K562 (cell line): Measurements from ENCODE around the gene HGFAC. TPM values are rescaled to one million over a fixed set of nuclear protein-coding genes. Genes with fewer than 3 reads are reported as not detected.

Experiments used
- ATAC-seq: fragments of 200-7000 bp; cut with Tn5 transposase; 3 replicates; pipeline ENCODE4 v1.9.1; 2020; ENCODE audit warnings: moderate library complexity
- BruUV-seq: library from RNA; stranded (reverse); fragments of 400-500 nt; replicated peaks from 2 replicates; lab custom pipeline; 2021; lab: Mats Ljungman, UMichigan
- CTCF ChIA-PET: fragments of 300-600 bp; formaldehyde crosslinking; extraction: SDS; loops from one replicate; lab custom pipeline; 2021; ENCODE audit warnings: low intra/inter-chr PET ratio; lab: Yijun Ruan, JAX
- POLR2A ChIA-PET: fragments of 300-600, 350-650 bp; sonication (Branson Sonifier 250); formaldehyde crosslinking; extraction: SDS; loops from one replicate; lab custom pipeline; 2021; ENCODE audit warnings: antibody characterized with exemption, inconsistent platforms; lab: Yijun Ruan, JAX
- DNase-seq, 4 experiments: peaks; one replicate each; pipeline versions ENCODE4 v3.0.0 to v3.0.0-alpha.2; 2011 to 2018; ENCODE audit warnings: low spot score in 3 of 4, mixed read lengths in 3 of 4; ENCODE audit errors: extremely low read depth in 1 of 4
- FAIRE-seq: peaks from 2 replicates; lab custom pipeline; 2011; peaks lifted over from hg19 to GRCh38; lab: Jason Lieb, UNC
- H2AFZ ChIP-seq: 2 replicates; pipeline ENCODE4 v1.6.0; 2011; ENCODE audit warnings: low read depth, low read length, control low read depth, inconsistent platforms
- H3K27ac ChIP-seq: fragments of 200-600 bp; 3 replicates; pipeline ENCODE4 v1.8.0; 2011; ENCODE audit warnings: low read depth, mild to moderate bottlenecking, control low read depth, inconsistent platforms, low read length, moderate library complexity, mixed read lengths; ENCODE audit errors: extremely low read depth
- H3K27me3 ChIP-seq, 2 experiments: fragments of 300-600 bp in 1 of 2; 2 replicates in 1 of 2; 3 replicates in 1 of 2; pipeline versions ENCODE4 v1.6.0 to v1.8.0; 2011; ENCODE audit warnings: inconsistent platforms in 2 of 2, low read length in 2 of 2, mild to moderate bottlenecking in 1 of 2, mixed read lengths in 1 of 2, moderate library complexity in 1 of 2; ENCODE audit not compliant: control insufficient read depth in 2 of 2, insufficient read depth in 2 of 2
- H3K36me3 ChIP-seq: fragments of 300-600 bp; 3 replicates; pipeline ENCODE4 v1.8.0; 2011; ENCODE audit warnings: mild to moderate bottlenecking, low read length, inconsistent platforms; ENCODE audit not compliant: control insufficient read depth, insufficient read depth
- H3K4me1 ChIP-seq, 2 experiments: fragments of 200-600 bp in 1 of 2; replicated peaks in 1 of 2; 2 replicates in 1 of 2; 3 replicates in 1 of 2; pipeline versions ENCODE4 v1.5.1 to v1.8.0; 2011; ENCODE audit warnings: inconsistent platforms in 2 of 2, low read length in 2 of 2, mild to moderate bottlenecking in 1 of 2, mixed read lengths in 1 of 2, moderate library complexity in 1 of 2; ENCODE audit not compliant: control insufficient read depth in 2 of 2, insufficient read depth in 2 of 2
- H3K4me2 ChIP-seq: 2 replicates; pipeline ENCODE4 v1.6.1; 2011; ENCODE audit warnings: low read length, control low read depth, inconsistent platforms, mixed read lengths; ENCODE audit not compliant: insufficient read depth
- H3K4me3 ChIP-seq: fragments of 200-600 bp; sonication (generic), shearing (Covaris generic); 2 replicates; pipeline ENCODE4 v1.5.1; 2016; ENCODE audit warnings: control low read depth, inconsistent platforms
- H3K79me2 ChIP-seq: fragments of 200-600 bp; 3 replicates; pipeline ENCODE4 v1.8.0; 2011; ENCODE audit warnings: low read length, inconsistent platforms; ENCODE audit not compliant: control insufficient read depth, insufficient read depth
- H3K9ac ChIP-seq, 2 experiments: 2 replicates each; pipeline versions ENCODE4 v1.6.0 to v1.6.1; 2011; ENCODE audit warnings: low read depth in 2 of 2, low read length in 2 of 2, control low read depth in 1 of 2, inconsistent platforms in 1 of 2, mild to moderate bottlenecking in 1 of 2, mixed read lengths in 1 of 2; ENCODE audit not compliant: insufficient read depth in 1 of 2
- H3K9me1 ChIP-seq: one replicate; pipeline ENCODE4 v1.6.0; 2011; ENCODE audit warnings: inconsistent platforms, mild to moderate bottlenecking, low read length, moderate library complexity; ENCODE audit not compliant: control insufficient read depth, insufficient read depth
- H3K9me3 ChIP-seq: replicated peaks from 2 replicates; pipeline ENCODE4 v1.5.1; 2011; ENCODE audit warnings: low read depth, low read length, inconsistent platforms; ENCODE audit not compliant: control insufficient read depth, insufficient read depth
- H4K20me1 ChIP-seq: replicated peaks from 2 replicates; pipeline ENCODE4 v1.6.1; 2011; ENCODE audit warnings: low read length, inconsistent platforms, mixed read lengths; ENCODE audit not compliant: control insufficient read depth, insufficient read depth
- C11orf30 ChIP-seq: fragments of 450-650 bp; IDR thresholded peaks from 2 replicates; pipeline ENCODE4 v1.6.1; 2016; ENCODE audit warnings: low read depth, mild to moderate bottlenecking
- CAMTA2 ChIP-seq: fragments of 250-450 bp; sonication (Bioruptor Pico); conservative IDR thresholded peaks from 2 replicates; pipeline ENCODE4 v1.5.1; 2022
- ETS2 ChIP-seq: IDR thresholded peaks from 2 replicates; pipeline ENCODE4 v1.6.1; 2016; ENCODE audit warnings: borderline replicate concordance, missing genetic modification characterization, mild to moderate bottlenecking, moderate library complexity, missing compliant biosample characterization; ENCODE audit not compliant: poor library complexity, severe bottlenecking
- FIP1L1 ChIP-seq: fragments of 200-400 bp; formaldehyde crosslinking; IDR thresholded peaks from 2 replicates; pipeline ENCODE4 v1.6.1; 2018; ENCODE audit warnings: mild to moderate bottlenecking, low read depth, low read length; ENCODE audit not compliant: poor library complexity, severe bottlenecking
- HDAC3 ChIP-seq: fragments of 450-650 bp; IDR thresholded peaks from 2 replicates; pipeline ENCODE4 v1.6.1; 2018; ENCODE audit warnings: borderline replicate concordance, mild to moderate bottlenecking, moderate library complexity; ENCODE audit not compliant: partially characterized antibody
- KAT7 ChIP-seq: sonication (generic); formaldehyde crosslinking; IDR thresholded peaks from 2 replicates; pipeline ENCODE4 v1.8.0; 2022; ENCODE audit warnings: missing genetic modification reagents, mild to moderate bottlenecking, borderline replicate concordance
- MAFF ChIP-seq: IDR thresholded peaks from 2 replicates; pipeline ENCODE4 v1.6.1; 2012; ENCODE audit warnings: low read length, improper control_type of control experiment
- MCM3 ChIP-seq: fragments of 450-650 bp; IDR thresholded peaks from 2 replicates; pipeline ENCODE4 v1.6.1; 2016
- NFXL1 ChIP-seq: fragments of 450-650 bp; formaldehyde crosslinking; IDR thresholded peaks from 2 replicates; pipeline ENCODE4 v1.4.0; 2021; ENCODE audit warnings: mild to moderate bottlenecking
- NONO ChIP-seq, 2 experiments: fragments of 200-400 bp in 1 of 2; fragments of 450-650 bp in 1 of 2; formaldehyde crosslinking in 1 of 2; IDR thresholded peaks; 2 replicates each; pipeline ENCODE4 v1.6.1; 2017; ENCODE audit warnings: low read depth in 2 of 2, mild to moderate bottlenecking in 2 of 2, moderate library complexity in 2 of 2, low read length in 1 of 2
- PTRF ChIP-seq: fragments of 450-650 bp; IDR thresholded peaks from 2 replicates; pipeline ENCODE4 v1.6.1; 2016; ENCODE audit warnings: mild to moderate bottlenecking, missing genetic modification characterization, missing compliant biosample characterization
- ZNF165 ChIP-seq: fragments of 250-450 bp; sonication (Bioruptor Pico); IDR thresholded peaks from 2 replicates; pipeline ENCODE4 v1.4.0; 2020; ENCODE audit warnings: borderline replicate concordance
- ZNF212 ChIP-seq: fragments of 450-650 bp; formaldehyde crosslinking; IDR thresholded peaks from 2 replicates; pipeline ENCODE4 v1.4.0; 2020; ENCODE audit warnings: mild to moderate bottlenecking
- ZNF3 ChIP-seq: fragments of 250-450 bp; sonication (Bioruptor Pico); IDR thresholded peaks from 2 replicates; pipeline ENCODE4 v1.5.0; 2021; ENCODE audit warnings: mild to moderate bottlenecking, moderate library complexity
- WGBS: fragments of 100-300 bp; shearing (Covaris generic); methylation state at CpG from one replicate; pipeline ENCODE4 v1.1.6; 2016; ENCODE audit warnings: low coverage, mixed read lengths; ENCODE audit not compliant: insufficient coverage; ENCODE audit errors: missing lambda C conversion rate; 5-methylcytosine and 5-hydroxymethylcytosine counted together
- in situ Hi-C: fragments of 300-500 bp; cut with MboI; formaldehyde crosslinking; loops from 4 replicates; pipeline ENCODE4 v1.15.0; 2018; ENCODE audit warnings: inconsistent platforms, mixed read lengths
- intact Hi-C: fragments of 100-400 bp; cut with micrococcal nuclease; formaldehyde crosslinking; loops from 2 replicates; pipeline ENCODE4 v1.14.2; 2022
- polyA plus RNA-seq, 8 experiments: library from polyadenylated mRNA; depleted of rRNA in 4 of 8; stranded (reverse) in 5 of 8; unstranded in 3 of 8; fragments of >200 nt; fragmentation: Nextera tagmentation in 2 of 8; fragmentation: Illumina TruSeq in 1 of 8; extraction: Ambion mirVana in 2 of 8; extraction: Trizol in 1 of 8; gene quantifications; 2 replicates each; pipeline versions ENCODE4 v1.2.1 to v1.2.3, GENCODE V29; 2011 to 2014; ENCODE audit warnings: inconsistent platforms in 1 of 8, missing spikeins in 1 of 8
- total RNA-seq, 7 experiments: library from RNA; depleted of rRNA in 6 of 7; stranded (reverse); fragments of >200 nt in 6 of 7; fragmentation: Illumina TruSeq in 2 of 7; extraction: Trizol in 2 of 7; gene quantifications; 2 replicates each; pipeline versions ENCODE4 v1.2.1 to v1.2.3, GENCODE V29; 2011 to 2021; ENCODE audit warnings: low replicate concordance in 1 of 7
- TF ChIP-seq, protein P1 (sequence below): sonication (generic); formaldehyde crosslinking; IDR thresholded peaks from 2 replicates; pipeline ENCODE4 v1.8.0; 2022; ENCODE audit warnings: missing genetic modification reagents, mild to moderate bottlenecking, borderline replicate concordance

HGFAC gene
- total and polyA plus RNA-seq, 9 of the 15 experiments (the other 6 are each of a cell fraction or from before 2014, with no cell fraction given), result 0.13 TPM; not detected in 8

DNA sequence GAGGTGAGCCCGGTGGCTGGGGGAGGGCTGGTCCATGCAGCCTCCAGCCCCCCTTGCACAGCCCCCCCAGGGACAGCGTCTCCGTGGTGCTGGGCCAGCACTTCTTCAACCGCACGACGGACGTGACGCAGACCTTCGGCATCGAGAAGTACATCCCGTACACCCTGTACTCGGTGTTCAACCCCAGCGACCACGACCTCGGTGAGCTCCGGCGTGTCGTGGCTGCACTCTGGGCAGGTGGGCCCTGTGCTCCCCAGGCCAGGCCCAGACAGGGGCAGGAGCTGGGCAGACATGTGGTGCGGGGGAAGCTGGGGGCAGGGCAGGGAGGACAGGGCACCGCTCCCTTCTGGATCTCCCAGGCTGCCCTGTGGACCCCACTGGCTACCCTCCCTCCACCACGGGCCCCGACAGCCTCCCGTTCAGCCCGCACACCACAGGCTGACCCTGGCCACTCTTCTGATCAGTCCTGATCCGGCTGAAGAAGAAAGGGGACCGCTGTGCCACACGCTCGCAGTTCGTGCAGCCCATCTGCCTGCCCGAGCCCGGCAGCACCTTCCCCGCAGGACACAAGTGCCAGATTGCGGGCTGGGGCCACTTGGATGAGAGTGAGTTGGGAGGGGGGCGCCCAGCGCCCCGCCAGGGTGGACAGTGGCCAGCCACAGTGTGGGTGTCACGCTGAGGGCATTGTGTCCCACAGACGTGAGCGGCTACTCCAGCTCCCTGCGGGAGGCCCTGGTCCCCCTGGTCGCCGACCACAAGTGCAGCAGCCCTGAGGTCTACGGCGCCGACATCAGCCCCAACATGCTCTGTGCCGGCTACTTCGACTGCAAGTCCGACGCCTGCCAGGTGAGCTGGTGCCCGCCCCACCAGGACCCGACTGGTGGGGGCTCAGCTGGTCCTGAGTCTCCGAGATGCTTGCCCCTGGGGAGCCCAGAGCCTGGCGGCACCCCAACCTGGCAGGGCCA, 5.9 kb downstream of the HGFAC start:
- DNase-seq (no peak), ATAC-seq (no peak), FAIRE-seq (no peak)
- no peak overlapping the region for H3K4me3 ChIP-seq
- no TSS peak for BruUV-seq
- intact Hi-C loops (no loop called here), in situ Hi-C loops (no loop called here)
- no peak overlapping the region for H3K4me2 ChIP-seq
- H3K9ac ChIP-seq, result no peak overlapping the region
- WGBS, result 24% methylated on average over 39 of the region's 53 CpGs
- POLR2A ChIA-PET, result no interaction called here
- CTCF ChIA-PET, result no interaction called here
- H4K20me1 ChIP-seq, result 0 out of 2 replicates have a peak, but pooled peaks cover 3% of the 10 kb centered on the region
- no peak overlapping the region for H2AFZ ChIP-seq
- no peaks in the 10 kb centered on the region for H3K36me3 ChIP-seq
- H3K27ac ChIP-seq, result no peak overlapping the region
- peaks cover 0 to 4% of the 10 kb centered on the region in 2 experiments; a peak in 2 of 5 replicates for H3K27me3 ChIP-seq
- TF ChIP-seq, protein P1, sequence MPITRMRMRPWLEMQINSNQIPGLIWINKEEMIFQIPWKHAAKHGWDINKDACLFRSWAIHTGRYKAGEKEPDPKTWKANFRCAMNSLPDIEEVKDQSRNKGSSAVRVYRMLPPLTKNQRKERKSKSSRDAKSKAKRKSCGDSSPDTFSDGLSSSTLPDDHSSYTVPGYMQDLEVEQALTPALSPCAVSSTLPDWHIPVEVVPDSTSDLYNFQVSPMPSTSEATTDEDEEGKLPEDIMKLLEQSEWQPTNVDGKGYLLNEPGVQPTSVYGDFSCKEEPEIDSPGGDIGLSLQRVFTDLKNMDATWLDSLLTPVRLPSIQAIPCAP (CRISPR knock-in tag), result no peak
- TF ChIP-seq NONO (IDR thresholded peaks at IDR 0.05; ENCODE audit: low read depth in 2 of 2, low read length in 1 of 2) (no peak), C11orf30 (no peak), NFXL1 (CRISPR knock-in tag) (no peak), ZNF165 (no peak), ETS2 (tag) (no peak), FIP1L1 (no peak), ZNF3 (CRISPR knock-in tag) (no peak), MAFF (no peak), CAMTA2 (CRISPR knock-in tag) (no peak), PTRF (tag) (no peak), KAT7 (CRISPR knock-in tag) (no peak), ZNF212 (CRISPR knock-in tag) (no peak), MCM3 (no peak), HDAC3 (no peak)
- H3K4me1 ChIP-seq, result peaks cover 0 to 70% of the 10 kb centered on the region in 2 experiments; a peak in 2 of 5 replicates
- H3K9me3 ChIP-seq, result no peaks in the 10 kb centered on the region
- no peaks in the 10 kb centered on the region for H3K9me1 ChIP-seq
- H3K79me2 ChIP-seq, result no peaks in the 10 kb centered on the region
